ENCODE data around the gene CAMTA1.
"Not testable (repeated sequence)": the region's sequence is repeated elsewhere in the genome, so short reads cannot be mapped to it uniquely, and the experiment has no call there.

CAMTA1 gene

DNA sequence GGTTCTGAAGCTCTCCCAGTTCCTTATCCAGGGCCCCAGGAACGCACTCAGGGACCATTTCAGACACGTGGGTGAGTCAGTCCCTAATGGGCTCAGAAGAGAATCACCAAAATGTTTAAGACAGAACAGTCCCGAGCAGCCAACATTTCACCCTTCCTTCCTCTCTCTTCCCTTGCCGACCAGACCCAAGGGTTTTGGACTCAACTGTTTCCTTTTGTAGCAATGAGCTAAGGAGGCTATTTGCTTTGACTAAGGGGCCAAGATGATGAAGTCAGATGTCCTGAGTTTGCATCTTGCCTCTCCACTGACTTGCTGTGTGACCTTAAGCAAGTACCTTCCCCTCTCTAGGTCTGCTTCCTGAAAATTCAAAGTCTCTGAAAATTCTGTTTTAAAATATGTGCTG, 513.5 kb downstream of the CAMTA1 start:
- DNase-seq: no peak

DNA sequence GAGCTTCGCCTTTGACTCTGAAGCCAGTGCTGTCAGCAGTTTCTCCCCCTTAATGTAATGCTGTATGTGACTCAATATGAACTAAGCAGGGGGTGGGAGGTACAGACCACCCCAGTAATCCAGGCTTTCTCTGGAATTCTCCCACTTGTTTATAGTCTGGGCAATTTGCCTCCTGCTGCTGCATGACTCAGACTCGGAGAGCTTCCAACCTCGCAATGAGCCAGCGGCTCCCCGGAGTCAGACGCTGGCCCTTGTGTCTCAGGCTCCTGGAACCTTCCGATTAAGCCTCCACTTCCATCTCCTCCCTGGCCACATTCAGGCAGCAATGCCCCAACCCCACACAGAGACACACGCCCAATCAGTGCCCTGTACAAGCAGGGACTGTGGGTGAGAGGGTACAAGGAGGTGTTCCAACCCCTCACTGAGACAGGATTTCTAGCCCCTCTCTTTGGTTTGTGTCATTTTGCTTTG, 514.1 kb downstream of the CAMTA1 start:
- DNase-seq: no peak

DNA sequence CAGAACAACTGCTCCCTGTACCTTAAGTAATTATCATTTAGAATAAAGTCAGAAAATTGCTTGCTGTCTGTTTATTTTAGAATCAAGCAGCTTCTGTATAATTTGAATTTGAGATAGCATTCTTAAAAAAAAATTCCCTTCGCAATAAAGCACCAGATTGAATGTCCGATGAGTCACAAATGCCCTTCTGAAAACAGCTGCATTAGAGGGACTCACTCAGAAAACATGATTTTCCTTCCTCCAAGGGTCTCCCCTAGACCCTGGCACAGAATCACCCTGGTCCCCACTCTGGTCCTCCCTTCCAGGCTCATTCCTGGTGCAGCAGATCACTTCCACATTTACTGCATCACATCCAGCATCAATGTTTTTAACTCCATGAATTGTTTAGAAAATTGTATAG, 514.7 kb downstream of the CAMTA1 start:
- DNase-seq: no peak

DNA sequence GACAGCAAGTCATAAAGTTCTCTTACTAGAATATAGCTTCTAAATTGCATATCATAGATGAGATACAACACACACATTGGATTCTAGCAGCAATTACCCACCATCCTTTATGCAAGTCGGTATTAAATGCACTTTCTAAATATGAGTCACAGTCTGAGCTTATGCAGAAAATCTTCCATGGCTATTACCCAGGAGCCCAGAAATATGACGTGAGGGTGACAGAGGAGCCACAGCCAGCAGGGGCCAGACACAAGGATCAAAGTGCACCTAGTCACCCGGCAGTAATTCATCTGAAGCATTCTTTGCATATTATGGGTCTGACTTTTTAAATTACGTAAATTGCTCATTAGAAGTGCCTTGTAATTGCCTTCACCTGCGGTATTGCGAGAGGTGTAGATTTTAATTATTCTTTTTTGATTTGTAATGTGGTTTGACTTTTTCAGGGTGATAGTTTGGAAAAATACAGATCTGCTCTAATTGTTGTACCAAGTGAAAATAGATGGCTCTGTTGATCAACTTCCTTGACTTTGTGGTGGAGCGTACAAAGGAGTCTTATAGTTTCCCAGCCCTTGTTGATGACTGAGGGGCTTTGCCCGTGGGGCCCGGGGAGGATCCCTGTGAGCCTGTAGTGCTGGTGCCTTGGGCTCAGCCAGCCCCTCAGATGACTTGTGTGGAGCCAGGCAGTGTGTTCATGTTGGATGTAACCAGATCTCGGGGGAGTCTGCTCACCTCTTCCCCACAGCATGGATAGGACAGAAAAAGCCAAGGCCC, 515.8 kb downstream of the CAMTA1 start:
- no peak for DNase-seq

DNA sequence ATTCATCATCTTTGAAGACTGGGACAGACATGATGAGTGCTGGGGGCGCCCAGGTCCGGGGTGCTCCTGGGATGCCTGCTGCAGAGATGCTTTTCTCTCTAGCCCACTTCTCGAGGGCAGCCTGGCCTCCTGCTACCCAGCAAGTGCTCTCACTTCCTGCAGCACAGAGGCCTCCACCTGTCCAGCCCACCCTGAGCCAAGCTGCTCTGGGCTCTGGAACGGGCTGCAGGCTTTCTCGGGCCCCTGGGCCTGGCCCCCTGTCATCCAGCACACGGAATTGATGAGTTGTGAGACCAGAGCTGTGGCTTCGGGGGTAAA, 516.4 kb downstream of the CAMTA1 start:
- no peak for DNase-seq

DNA sequence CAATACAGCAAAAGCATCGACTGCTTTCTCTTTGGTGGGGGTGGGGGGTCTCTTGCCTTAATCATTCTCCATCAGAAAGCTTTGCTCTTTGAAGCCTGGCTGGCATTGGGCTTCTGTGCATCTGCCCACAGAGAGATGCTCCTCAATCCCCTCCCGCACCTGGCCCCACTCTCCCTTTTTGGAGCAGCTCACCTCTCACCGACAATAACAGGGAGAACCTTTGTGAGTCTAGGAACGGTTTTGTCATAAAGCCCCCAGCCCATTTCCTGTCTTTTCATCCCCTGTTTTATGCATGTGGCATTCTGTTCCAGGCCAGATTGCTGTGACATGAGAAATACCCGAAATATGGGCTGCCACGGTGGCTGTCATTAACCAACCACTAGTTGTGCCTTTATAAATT, 516.9 kb downstream of the CAMTA1 start:
- DNase-seq: no peak

DNA sequence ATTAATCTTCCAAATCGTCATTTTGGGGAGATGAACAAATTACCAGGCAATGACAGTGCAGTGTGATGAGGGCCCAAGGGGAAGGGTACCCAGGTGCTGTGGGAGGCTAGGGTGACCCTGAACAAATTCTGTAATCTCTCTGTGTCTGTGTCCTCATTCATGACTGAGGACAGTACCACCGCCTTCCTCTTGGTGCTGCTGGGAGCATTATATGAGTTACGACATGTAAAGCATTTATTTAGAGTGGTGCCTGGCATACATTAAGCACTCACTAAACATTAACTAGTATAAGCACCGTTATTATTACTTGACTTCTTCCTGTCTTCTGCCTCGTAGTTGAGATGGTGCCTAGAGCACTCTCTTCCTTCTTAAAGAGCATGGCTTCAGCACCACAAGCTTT, 517.6 kb downstream of the CAMTA1 start:
- no peak for DNase-seq

DNA sequence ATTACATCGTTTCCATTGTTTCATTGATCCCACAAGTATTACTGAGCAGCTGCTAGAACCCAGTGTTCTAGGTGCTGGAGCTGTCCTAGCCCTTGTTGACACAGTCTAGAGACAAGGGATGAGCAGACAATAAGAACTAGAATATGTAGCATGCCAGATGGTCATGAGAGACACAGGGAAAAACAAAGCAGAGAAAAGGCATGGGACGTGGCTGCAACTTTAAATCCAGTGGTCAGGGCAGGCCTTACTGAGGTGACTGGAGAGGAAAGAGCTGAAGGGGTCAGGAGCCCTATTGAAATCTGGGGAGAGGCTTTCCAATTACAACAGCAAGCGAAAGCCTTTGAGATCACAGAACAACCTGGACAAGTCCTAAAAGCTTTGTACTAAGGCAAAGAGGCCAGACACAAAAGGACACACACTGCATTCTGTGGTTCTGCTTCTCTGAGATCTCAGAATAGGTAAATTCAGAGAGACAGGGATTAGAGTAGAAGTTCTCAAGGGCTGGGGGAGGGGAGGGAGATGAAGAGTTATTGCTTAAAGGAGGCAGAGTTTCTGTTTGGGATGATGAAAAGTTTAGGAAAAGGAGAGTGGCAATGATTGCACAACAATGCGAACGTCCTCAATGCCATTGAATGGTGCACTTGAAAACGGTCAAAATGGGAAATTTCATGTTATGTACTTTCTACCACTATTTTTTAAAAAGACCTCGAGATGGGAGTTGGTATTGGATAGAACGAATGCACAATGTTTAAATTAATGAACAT, 518.5 kb downstream of the CAMTA1 start:
- DNase-seq: no peak

DNA sequence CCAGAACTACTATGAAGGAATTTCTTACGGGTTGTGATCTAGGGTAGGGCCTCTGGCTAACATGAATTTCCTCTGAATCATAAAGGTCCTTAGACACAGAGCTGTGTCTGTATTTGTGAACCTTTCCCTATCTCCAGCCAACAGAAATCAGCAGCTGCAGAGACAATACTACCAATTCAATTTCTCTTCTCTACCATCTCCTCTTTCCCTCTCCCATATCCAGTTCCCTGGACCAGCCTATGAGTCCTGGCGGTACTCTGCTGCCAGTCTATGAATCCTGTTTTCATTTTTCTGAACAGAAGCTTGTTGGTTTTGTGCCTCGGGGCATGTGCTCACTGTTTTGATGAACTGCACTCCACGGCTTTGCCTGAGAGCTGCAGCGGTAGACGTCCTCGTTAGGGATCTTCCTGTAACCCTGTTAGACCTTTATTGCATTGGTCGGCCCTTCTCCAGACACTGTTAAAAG, 527.9 kb downstream of the CAMTA1 start:
- no peak for DNase-seq

DNA sequence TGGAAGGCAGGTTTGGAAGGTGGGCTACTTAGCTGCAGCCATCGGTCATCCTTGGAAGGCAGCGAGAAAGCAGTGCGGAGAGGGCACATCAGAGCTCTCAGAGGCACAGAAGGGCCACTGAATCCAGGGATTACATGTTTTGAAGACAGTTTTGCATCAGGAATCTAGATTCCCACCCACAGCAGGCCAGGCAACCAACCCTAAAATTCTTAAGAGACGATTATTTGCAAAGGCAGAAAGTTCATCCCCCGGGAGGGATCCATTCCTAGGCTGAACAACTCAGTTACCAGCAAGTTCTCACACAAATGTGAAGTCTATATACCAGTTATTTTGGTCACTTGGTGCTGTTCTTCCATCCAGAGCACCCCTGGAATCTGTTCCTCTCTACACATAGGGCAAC, 528.6 kb downstream of the CAMTA1 start:
- DNase-seq: no peak

DNA sequence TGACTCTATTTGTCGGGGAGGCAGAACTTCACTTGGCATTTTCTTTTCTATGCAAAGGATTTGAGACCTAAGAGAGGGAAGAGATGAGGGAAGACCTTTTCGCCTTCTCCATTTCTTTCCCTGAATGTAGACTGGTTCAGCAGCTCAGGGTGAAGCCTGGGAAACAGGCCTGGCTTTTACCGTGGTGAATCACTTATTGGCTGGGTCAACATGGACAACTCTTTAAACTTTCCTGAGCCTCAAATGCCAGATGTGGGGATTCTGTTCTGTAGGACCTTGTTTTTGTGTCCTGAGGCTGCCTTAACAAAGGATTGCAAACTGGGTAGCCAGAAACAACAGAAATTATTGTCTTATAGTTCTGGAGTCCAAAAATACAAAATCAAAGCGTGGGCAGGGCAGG, 530.1 kb downstream of the CAMTA1 start:
- DNase-seq: no peak

DNA sequence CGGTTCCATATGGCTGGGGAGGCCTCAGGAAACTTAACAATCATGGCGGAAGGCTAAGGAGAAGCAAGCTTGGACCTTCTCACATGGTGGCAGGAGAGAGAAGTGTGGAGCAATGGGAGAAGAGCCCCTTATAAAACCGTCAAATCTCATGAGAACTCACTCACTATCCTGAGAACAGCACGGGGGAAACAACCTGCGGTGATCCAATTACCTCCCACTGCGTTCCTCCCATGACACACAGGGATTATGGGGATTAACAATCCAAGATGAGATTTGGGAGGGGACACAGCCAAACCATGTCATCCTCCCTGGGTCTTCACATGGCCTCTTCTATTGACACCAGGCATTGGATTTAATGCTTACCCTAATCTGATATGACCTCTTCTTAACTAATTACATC, 530.7 kb downstream of the CAMTA1 start:
- no peak for DNase-seq

DNA sequence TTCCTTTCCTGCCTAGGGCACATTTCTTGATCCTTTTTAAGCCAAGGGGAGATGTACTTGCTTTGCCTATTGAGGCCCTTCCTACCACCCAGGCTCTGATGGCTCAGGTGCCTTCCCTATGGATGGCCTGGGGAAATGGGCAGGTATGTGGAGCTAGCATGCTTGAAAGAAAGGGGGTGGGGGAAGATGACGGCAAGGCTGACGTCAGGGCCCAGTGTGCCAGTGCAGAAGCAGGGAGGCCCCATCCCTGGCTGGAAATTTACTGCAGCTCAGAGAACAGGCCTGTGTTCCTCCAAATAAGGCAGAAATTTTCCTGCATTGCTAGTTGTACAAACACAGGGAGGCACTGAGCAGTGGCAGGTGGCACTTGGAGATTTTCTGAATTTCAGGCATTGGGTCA, 532.6 kb downstream of the CAMTA1 start:
- no peak for DNase-seq

DNA sequence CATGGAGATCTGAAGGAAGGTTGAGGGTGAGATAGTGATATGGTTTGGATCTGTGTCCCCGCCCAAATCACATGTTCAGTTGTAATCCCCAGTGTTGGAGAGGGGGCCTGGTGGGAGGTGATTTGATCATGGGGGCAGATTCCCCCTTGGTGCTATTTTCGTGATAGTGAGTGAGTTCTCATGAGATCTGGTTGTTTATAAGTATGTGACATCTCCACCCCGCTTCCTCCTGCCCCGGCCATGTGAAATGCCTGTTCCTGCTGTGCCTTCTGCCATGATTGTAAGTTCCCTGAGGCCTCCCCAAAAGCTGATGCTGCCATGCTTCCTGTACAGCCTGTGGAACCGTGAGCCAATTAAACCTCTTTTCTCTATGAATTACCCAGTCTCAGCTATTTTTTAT, 533.9 kb downstream of the CAMTA1 start:
- no peak for DNase-seq

DNA sequence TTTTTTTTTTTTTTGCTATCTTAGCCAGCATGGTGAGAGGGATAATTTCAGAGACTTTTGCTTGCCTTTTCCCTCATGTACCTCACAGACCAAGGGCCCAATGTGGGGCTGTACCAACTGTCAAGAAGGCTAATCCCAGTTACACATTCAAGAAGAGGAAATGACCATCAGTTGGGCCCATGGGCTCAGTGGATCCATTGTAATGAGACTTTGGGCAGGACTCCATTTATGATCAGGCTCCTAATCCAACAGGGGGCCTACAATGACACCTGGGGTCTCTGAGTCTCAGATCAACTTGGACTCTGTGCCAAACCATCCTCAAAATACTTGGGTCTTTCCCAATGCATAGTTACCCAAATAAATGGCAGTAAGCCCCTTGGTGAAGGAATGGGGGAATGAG, 535.4 kb downstream of the CAMTA1 start:
- DNase-seq: no peak

DNA sequence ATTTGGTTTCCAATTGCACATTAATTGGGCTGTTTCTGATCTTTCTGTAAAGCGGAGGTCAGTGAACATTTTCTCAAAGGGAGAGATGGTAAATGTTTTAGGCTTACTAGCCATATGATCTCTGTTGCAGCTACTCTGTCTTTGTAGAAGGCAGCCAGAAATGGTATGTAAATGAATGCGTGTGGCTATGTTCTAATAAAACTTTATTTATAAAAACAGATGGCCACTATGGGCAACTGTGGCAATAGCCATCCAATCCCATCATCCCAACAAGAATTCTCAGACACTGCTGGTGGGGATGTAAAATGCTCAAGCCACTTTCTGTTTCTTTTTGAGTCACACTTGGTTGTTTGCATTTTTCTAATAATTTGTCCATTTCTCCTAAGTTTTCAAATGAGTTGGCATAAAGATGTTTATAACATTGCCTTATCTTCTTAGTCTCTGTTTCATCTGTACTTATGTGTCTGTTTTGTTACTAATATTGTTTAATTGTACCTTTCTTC, 537.1 kb downstream of the CAMTA1 start:
- no peak for DNase-seq

DNA sequence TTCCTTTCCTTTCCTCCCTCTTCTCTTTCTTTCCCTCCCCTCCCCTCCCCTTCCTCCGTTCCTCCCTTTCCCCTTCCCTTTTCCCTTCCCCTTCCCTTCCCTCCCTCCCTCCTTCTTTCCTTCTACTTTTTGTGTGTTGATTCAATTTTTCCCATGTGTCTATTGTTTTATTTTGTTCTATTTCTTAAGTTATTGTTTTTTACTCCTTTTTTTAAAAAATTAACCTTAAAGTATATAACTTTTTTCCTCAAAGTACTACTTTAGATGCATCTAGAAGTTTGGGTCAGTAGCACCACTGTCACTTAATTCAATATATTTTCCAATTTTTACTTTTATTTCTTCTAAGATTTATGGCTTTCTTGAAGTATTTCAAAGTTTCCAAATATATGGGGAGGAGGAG, 537.7 kb downstream of the CAMTA1 start:
- no peak for DNase-seq

DNA sequence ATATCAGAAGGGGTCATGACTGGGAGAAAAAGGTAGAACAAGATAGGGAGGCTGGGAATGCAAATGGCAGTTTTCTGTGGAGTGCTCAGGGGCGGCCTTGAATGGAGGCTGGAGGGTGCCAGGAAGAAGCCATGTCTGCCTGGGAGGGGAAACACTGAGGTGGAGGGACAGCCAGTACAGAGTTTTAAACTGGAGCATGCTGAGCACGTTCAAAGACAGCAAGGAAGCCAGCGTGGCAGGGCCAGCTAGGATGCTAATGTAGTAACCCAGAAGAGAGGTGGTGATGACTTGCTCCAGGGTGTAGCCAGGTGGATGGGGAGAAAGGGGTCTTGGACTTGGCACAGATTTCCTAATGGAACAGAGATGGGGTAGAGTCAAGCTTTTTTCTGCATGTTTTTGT, 540.0 kb downstream of the CAMTA1 start:
- DNase-seq: no peak

DNA sequence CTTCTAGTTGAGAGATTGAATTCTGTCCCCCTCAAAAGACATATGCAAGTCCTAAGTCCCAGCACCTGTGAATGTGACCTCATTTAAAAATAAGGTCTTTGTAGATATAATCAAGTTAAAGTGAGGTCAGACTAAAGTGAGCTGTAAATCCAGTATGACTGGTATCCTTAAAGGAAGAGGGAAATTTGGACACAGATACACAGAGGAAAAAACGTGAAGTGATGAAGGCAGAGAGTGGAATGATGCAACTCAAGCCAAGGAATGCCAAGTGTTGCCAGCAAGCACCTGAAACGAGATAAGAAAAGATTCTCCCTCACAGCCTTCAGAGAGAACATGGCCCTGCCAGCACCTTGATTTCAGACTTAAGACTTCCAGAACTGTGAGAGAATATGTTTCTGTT, 541.1 kb downstream of the CAMTA1 start:
- DNase-seq: no peak

DNA sequence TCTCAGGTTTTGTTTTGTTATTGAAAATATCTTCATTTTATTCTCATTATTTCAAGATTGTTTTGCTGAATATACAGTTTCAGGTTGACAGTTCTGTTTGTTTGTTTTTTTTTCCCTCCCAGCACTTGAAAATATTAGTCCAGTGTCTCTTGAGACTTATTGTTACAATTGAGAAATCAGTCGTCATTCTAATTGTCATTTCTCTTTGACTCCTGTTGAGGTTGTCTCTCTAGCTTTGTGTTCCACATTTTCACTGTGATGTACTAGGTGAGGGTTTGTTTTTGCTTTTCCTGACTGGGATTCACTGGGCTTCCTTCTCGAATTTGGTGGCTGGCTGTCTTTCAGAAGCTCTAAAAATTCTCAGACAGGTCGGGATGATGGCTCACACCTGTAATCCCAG, 542.6 kb downstream of the CAMTA1 start:
- DNase-seq: no peak

DNA sequence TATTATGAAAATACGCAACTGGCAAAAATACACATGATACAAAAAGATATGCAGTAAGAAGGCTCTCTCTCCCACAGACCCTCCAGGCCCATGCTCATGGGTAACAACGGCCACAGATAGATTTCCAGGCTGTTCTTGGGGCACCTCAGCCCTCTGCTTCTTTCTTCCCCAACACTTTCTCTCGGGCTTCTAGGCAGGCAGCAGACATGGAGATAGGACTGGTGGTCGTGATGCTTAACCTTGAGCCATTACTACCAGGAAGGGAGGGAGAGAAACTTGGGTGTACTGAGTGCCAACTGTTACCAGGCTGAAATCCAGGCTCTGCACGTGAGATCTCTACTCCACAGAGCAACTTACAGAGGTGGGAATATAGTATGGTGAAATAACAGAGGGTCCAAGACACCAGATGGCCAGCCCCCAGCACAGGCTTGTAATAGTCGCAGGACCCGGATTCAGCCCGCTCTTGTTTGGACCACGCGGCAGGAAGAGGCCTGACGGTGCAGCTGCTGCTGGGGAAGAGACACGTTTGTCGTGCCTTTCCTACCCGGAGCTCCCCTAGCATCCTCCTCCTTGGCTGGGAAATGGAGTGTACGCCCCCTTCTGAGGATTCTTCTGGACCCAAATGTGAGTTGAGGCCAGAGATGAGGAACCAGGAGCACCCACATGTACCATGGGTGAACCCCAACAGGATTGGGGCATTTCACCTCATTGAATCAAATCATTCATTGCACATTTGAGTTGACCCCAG, 544.8 kb downstream of the CAMTA1 start:
- no peak for DNase-seq

DNA sequence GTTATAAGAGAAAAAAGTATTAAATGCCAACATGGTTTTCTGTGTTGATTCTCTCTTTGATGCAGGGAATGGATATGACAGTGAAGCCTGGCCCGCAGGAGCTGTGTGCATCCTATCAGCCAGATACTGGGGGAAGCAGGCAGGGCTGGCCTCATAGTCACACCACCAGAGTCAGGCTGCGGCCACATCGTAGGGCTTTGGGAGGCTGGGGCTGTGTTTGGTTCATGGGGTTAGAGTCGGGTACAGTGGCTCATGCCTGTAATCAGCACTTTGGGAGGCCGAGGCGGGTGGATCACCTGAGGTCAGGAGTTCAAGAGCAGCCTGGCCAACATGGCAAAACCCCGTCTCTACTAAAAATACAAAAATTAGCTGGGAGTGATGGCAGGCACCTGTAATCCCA, 545.5 kb downstream of the CAMTA1 start:
- DNase-seq: not testable (repeated sequence)

DNA sequence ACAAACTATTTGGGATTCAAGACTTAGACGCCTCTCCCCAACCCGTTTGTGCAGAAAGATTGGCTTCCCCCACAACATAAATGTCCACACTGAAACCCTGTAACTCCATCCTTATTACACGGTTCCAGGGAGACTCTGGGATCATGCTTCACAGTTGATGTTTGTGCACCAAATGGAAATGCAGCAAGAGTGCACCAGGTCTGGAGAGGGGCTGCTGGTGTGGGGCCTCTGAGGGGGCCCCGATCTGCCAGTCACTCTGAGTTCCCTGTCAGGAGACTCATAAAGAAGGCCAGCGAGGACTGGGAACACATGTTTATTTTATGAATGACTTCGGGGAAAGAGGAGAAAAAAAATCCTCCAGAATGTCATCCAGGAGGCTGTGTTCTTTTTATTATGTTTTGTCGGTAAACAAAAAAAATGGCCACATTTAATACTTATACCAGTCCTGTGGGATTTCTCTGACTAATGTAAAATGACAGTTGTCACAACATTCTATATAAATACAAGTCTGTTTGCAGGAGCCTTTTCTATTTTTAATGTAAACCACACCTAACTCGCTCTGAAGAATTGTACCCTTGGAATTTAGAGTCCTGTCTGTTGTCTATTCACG, 546.8 kb downstream of the CAMTA1 start:
- DNase-seq: no peak
